Fibroblast of the aortic adventitia (primary cell): ENCODE data around the gene IL3. TPM values are rescaled to one million over a fixed set of nuclear protein-coding genes. Genes with fewer than 3 reads are reported as not detected.

Source experiments
- DNase-seq: peaks from one replicate; pipeline ENCODE4 v3.0.0-alpha.2; 2010; ENCODE audit warnings: low read depth
- H3K4me3 ChIP-seq: 2 replicates; pipeline ENCODE4 v1.5.1; 2011; ENCODE audit warnings: low read depth, mild to moderate bottlenecking, control low read depth, low read length, moderate library complexity
- total RNA-seq: library from RNA; depleted of rRNA; stranded (reverse); fragments of >200 nt; gene quantifications from 2 replicates; pipeline ENCODE4 v1.2.3, GENCODE V29; 2012; ENCODE audit warnings: low replicate concordance
- TF ChIP-seq, protein P1 (sequence below): IDR thresholded peaks from 2 replicates; pipeline ENCODE4 v1.5.1; 2011; ENCODE audit warnings: mild to moderate bottlenecking, low read length, control low read depth, inconsistent platforms; ENCODE audit not compliant: insufficient read depth

IL3 gene
- total RNA-seq, 1 donor, result not detected

DNA sequence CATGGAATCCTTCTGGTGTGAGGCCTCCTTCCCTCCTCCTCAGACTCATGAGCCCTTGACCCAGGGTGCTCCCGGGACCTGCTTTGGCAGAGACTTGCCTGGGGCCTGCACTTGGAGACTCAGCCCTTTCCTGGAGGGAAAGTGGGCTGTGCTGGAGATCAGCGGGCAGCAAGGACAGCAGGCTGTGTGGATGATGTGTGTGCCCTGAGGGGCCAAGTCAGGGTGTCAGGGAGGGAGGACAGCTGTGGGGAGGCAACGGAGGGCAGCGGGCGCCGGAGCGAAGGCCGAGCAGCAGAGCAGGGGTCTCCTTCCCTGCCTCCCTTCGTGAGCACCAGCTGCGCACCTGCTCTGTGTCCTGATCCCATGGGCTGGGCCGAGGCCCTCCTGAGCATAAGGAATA is 7.0 kb downstream of the IL3 start:
- TF ChIP-seq, protein P1, sequence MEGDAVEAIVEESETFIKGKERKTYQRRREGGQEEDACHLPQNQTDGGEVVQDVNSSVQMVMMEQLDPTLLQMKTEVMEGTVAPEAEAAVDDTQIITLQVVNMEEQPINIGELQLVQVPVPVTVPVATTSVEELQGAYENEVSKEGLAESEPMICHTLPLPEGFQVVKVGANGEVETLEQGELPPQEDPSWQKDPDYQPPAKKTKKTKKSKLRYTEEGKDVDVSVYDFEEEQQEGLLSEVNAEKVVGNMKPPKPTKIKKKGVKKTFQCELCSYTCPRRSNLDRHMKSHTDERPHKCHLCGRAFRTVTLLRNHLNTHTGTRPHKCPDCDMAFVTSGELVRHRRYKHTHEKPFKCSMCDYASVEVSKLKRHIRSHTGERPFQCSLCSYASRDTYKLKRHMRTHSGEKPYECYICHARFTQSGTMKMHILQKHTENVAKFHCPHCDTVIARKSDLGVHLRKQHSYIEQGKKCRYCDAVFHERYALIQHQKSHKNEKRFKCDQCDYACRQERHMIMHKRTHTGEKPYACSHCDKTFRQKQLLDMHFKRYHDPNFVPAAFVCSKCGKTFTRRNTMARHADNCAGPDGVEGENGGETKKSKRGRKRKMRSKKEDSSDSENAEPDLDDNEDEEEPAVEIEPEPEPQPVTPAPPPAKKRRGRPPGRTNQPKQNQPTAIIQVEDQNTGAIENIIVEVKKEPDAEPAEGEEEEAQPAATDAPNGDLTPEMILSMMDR, result no peak
- DNase-seq, result no peak
- no peak overlapping the region for H3K4me3 ChIP-seq

DNA sequence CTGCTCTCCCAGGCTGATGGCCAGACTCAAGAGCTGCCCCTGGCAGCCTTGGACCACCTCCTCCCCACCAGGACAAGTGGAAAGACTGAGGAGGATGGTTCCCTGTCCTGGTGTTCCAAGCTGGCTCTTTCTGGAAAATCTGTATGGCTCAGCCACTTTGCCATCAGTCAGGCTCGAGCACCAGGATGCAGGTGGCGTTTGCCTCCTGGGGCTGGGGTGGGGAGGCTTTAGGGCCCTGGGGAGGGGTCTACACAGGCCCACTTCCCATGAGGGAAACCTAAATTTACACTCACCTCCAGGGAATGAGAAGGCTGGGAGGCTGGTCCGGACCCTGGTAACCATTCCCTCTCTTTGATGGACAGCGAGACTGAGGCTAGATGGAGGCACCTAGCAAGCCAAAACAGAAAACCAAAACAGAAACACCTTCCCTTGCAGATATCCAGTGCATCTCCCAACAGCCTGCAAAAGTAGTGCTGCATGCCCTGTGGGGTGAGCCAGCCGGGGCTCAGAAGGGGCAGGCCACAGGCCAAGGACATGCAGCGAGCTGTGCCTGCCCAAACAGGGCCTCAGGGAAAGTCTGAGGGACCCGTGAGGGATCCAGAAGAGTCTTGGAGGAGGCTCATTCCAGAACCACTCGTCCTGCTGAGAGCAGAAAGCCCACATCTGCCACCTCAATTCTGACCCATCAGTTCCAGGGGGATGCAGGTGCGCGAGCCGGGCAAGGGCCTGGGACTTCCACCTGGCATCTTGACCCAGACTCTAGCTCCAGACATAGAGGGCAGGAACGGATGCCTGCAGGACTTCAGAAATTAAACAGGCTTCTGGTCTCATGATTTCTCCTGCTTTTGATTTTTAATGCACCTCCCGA is 7.7 kb downstream of the IL3 start:
- no peak overlapping the region for H3K4me3 ChIP-seq
- no peak for DNase-seq
- TF ChIP-seq, protein P1, result no peak

DNA sequence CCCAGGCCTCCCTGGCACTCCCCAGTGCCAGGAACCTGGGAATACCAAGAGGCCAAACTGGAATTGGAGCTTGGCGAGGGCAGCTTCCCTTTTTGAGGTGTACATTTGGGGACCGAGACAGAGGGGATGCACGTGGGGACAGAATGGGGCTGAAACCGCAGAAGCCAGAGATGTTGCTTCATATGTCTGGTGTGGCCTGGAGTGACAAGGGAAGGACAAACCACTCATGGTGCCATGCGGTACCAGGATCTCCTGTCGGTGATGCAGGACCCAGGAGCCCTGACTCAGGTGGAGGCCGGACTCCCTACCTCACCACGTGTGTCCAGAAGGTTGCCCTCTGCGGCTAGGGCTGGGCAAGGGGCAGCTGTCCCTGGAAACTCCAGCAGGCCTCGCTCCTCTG is 9.1 kb downstream of the IL3 start:
- H3K4me3 ChIP-seq, result no peak overlapping the region
- DNase-seq, result no peak
- TF ChIP-seq, protein P1, result no peak

DNA sequence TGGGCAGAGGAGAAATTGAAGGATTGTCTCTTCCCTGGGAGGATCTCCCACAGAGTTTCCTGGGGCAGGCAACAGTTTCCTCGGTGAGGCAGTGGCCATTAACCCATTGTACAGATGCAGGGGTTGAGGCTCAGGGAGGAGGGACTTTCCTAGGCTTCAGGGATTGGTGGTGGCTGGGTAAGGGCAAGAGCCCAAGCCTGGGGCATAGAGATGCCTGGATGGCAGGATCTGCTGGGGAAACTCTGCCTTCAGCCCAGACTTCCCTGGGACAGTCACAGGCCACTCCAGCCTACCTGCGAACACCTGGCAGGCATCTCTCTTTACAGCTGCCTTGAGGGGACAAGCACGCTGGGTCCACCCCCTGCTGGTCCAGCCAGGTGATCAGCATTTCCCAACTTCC is 9.5 kb downstream of the IL3 start:
- TF ChIP-seq, protein P1, result no peak
- H3K4me3 ChIP-seq, result no peak overlapping the region
- no peak for DNase-seq

DNA sequence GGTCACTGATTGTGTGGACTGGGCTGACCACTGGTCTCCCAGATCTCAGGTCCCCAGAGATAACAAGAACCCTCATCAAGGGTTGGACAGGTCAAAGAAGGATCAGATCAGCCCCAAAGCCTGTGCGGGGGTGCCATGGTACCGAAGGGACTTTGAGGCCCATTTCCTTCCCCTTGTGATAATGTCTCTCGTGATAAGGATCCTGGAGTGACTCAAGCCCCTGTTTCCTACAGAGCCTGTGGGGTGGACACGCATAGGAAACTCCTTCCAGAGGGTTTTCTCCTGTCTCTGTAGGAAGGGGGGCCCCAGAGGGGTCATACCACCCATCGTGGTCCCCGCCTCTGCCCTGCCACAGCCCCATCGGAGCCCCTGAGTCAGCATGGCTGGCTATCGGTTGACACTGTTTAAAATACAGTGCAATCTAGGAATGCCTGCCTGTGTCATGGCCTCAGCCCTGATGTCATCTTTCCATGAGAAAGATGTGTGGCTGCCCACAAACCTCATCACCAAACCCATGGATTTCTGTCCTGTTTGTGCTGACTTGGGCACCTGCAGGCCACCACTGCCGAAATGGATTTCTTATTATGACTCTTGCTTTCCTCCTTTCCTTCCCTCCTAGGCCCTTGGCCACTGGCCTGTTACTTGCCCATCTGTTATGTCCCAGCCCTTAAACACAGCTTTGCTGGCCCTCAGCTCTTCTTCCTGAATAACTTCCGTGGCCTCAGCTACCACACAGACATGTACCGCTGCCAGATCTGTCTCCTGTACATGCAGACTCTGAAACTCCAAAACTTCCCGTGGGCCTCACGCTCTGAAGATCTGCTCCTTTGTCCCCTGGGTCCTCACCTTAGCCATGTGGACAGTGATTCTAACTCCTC is 10.2 kb downstream of the IL3 start:
- peak; percentile 25 for DNase-seq
- TF ChIP-seq, protein P1, result no peak
- no peak overlapping the region for H3K4me3 ChIP-seq

DNA sequence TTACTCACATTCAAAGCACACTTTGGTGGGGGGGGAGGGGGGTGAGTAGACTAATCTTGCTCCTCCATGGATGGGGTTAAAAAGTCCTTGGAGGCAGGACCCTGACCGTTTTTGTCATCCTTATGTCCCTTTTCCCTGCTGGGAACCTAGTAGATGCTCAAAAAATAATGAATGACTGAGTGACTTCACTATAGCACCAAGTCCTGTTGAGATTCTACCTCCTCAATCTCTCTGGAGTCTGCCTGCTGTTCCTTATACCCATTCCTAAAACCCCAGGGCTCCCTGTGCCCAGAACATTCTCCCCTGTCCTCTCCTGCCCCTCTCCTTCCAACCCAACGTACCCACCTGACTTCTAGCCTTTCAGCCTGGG is 10.9 kb downstream of the IL3 start:
- DNase-seq, result no peak
- H3K4me3 ChIP-seq, result no peak overlapping the region
- TF ChIP-seq, protein P1, result no peak
